MV-4-11 (cell line): ENCODE measurements around the gene NMRAL1.

Experiments used
- DNase-seq: peaks from one replicate; lab custom pipeline; 2025; lab: John Stamatoyannopoulos, UW

Gene NMRAL1

GRCh38 chr16:4465977-4466779 is 8.2 kb downstream of the NMRAL1 start:
- peak; percentile 56 for DNase-seq

GRCh38 chr16:4463522-4464163 is 10.8 kb downstream of the NMRAL1 start:
- no peak for DNase-seq

DNA sequence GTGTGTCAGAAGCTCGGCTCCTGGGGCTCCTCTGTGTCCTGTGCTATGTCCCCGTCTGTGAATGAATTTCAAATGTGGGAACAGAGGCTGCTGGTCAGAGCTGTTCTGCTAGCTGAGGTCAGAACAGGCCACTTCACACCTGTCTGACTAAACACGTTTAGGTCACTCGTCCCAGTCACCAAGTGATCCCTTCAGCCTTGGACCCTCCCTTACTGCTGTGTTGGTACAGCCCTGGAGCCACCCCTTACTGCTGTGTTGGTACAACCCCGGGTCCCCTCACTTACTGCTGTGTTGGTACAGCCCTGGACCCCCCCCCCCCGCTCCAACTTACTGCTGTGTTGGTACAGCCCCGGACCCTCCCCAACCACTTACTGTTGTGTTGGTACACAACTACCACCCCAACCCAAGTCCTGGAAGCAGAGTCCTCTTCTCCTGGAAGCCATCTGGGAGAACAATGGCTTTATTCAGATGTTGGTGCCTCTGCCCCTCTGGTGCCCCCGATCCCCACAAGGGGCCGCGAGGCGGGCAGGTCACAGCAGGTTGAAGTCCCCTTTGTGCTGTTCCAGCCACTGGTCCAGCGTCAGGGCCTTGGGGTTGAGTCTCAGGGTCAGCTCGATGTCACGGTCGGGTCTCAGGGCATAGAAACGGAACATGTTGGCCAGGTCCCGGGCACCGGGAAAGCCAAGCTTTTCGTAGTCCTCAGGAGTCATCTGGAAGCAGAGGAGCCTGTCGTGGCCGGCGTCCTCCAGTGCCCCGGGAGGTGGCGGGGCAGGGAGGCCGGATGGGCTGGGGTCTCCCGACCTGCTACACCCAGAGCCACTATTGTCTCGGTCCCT is 13.0 kb downstream of the NMRAL1 start:
- no peak for DNase-seq

- no peak for DNase-seq
Observed at GRCh38 chr16:4460936-4461249, 13.5 kb downstream of the NMRAL1 start.

GRCh38 chr16:4455951-4456350 is 18.5 kb downstream of the NMRAL1 start:
- no peak for DNase-seq

DNA sequence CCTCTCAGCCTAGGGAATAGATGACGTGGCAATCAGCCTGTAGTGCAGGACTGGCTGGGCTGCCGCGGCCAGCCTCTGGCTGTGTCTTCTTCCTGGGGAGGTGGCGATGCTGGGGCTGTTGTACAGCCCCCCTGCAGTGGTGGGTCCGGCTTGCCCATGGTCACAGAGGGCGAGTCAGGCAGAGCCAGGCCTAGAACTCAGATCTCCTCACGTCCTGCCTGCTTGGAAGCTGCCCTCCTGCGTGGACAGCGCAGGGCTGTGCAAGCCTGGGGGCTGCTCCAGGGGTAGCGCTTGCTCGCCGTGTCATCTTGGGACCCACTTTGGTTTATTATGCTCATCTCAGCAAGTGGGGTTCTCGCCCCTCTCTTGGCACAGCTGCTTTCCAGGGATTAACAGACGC is 19.3 kb downstream of the NMRAL1 start:
- DNase-seq: no peak

GRCh38 chr16:4454623-4455022 is 19.8 kb downstream of the NMRAL1 start:
- DNase-seq: no peak

DNA sequence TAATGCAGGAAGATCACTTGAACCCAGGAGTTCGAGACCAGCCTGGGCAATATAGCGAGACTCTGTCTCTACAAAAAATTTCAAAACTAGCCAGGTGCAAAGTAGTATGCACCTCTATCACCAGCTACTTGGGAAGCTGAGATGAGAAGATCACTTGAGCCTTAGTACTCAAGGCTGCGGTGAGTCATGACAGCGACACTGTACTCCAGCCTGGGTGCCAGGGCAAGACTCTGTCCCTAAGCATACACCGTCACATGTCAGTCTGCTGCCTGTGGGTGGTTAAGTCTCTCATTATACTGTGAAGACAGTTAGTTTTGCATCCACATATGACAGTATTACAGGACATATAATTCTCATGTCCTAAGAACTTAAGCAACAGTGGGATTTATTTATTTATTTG is 21.8 kb downstream of the NMRAL1 start:
- DNase-seq: no peak

GRCh38 chr16:4450931-4451519 is 23.4 kb downstream of the NMRAL1 start:
- no peak for DNase-seq

DNA sequence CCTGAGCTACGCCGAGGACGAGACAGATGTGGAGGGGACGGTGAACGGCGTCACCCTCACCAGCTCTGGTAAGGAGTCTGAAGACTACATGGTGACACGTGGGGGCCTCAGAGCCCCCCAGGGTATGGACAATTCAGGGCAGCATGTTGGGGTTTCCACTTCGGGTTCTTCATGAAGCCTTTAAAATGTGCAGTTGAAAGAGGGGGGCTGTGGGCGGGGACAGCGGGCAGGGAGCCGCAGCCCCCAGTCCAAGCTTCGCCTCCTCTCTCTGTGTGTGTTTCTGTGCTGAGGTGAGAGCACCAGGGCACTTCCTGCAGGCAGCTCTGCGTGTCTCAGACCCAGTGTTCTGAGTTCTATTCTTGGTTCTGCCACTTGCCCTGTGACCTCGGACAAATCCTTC is 24.0 kb downstream of the NMRAL1 start:
- no peak for DNase-seq

GRCh38 chr16:4443986-4444385 is 30.4 kb downstream of the NMRAL1 start:
- DNase-seq: no peak

GRCh38 chr16:4443271-4443670 is 31.2 kb downstream of the NMRAL1 start:
- DNase-seq: no peak

DNA sequence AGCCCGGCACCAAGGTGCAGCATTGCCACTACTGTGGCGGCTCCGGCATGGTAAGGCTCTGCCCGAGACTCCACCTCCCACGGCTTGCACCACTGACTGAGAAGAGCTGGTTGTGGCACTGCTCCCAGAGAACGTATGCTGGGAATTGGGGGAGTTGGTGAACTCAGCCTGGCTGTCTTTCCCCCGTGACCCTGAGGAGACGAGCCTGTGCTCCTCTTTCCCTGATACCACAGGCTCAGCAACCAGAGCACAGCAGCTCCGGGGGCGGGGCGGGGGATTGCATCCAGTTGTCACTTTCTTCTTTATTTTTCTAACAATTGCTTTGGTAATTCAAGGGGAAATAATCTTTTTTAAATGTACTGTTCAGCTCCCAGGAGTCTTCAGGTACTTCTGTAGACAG is 32.1 kb downstream of the NMRAL1 start:
- DNase-seq: no peak

- no peak for DNase-seq
Observed at GRCh38 chr16:4437366-4437765, 37.1 kb downstream of the NMRAL1 start.

DNA sequence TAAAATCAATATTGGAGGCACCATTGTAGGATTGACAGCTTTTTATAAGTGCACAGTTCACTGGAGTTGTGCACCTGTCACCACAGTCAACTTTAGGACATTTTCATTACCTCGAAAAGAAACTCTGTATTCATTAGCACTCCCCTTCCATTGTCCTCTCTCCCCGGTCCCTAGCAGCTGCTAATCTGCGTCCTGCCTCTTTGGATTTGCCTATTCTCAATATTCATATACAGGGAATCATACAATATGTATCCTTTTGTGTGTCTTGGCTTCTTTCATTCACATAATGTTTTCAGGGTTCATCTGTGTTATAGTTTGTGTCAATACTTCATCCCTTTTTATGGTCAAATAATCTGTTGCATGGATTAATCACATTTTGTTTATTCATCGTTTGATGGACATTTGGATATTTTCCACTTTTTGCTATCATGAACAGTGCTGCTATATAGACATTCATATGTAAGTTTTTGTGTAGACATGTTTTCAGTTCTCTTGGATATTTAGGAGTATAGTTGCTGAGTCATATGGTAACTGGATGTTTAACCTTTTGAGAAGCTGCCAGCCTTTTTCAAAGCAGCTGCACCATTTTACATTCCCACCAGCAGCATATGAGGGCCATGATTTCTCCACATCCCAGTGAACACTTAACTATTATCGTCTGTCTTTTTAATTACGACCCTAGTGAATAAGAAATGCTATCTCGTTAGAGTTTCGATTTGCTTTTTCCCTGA is 38.9 kb downstream of the NMRAL1 start:
- DNase-seq: no peak

- DNase-seq: no peak
Observed at GRCh38 chr16:4433914-4434787, 40.3 kb downstream of the NMRAL1 start.

GRCh38 chr16:4433228-4433627 is 41.2 kb downstream of the NMRAL1 start:
- DNase-seq: no peak

DNA sequence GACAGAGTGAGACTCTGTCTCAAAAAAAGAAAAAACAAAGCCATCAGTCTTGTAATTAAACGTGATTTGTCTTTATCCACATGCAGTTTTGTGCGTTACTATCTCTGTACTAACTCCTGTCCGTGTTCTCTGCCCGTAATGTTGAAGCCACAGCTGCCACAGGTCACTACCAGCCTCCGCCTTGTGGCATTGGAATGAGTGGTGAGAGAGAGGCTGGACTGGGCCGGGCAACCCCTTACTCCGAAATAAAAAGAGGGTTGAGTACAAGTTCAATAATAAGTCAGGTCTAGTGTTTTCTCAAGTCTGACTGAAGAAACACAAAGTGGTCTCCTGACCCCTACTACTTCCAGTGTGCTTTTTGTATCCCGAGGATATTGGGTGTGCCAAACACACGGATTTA is 43.4 kb downstream of the NMRAL1 start:
- DNase-seq: no peak

GRCh38 chr16:4428500-4428899 is 45.9 kb downstream of the NMRAL1 start:
- no peak for DNase-seq

DNA sequence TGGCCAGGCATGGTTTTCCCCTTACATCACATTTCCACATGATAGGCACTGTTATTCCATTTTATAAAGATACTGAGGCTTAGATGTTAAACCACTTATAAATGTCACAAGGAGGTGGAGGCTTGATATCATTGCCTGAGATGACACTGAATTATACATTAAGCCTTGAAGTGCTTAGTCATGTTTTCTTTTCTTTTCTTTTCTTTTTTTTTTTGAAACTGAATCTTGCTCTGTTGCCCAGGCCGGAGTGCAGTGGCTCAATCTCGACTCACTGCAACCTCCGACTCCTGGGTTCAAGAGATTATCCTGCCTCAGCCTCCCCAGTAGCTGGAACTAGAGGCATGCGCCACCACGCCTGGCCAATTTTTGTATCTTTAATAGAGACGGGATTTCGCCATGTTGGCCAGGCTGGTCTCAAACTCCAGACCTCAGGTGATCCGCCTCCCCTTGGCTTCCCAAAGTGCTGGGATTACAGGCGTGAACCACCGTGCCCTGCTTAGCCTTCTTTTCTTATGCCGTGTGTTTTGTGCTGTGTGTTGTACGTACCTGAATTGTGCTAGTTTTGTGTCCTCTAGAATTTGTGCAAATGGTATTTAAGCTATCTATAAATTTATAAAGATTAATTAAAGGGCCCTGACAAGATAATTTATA is 47.6 kb downstream of the NMRAL1 start:
- no peak for DNase-seq
